Tibial nerve (tissue), 4 donors: ENCODE measurements around the gene HOXB9. TPM values are rescaled to one million over a fixed set of nuclear protein-coding genes. Genes with fewer than 3 reads are reported as not detected.

Experiments used
- DNase-seq, 2 donors: peaks; one replicate each; pipeline ENCODE4 v3.0.0-alpha.2; 2019; ENCODE audit warnings: low spot score in 2 of 2
- H3K27ac ChIP-seq, 4 donors: fragments of 200-600 bp; sonication (generic) in 3 of 4; one replicate each; pipeline ENCODE4 v1.5.1; 2017 to 2019; ENCODE audit warnings: mild to moderate bottlenecking in 1 of 4
- H3K27me3 ChIP-seq, 2 donors: fragments of 200-600 bp; sonication (generic) in 1 of 2; one replicate each; pipeline versions ENCODE4 v1.5.1 to v1.6.0; 2017 to 2019
- H3K36me3 ChIP-seq, 3 donors: fragments of 200-600 bp; sonication (generic); one replicate each; pipeline ENCODE4 v1.5.1; 2018 to 2019
- H3K4me1 ChIP-seq, 4 donors: fragments of 200-600 bp; sonication (generic) in 3 of 4; one replicate each; pipeline ENCODE4 v1.5.1; 2017 to 2019
- H3K4me3 ChIP-seq, 4 donors: fragments of 200-600 bp; sonication (generic) in 3 of 4; one replicate each; pipeline ENCODE4 v1.5.1; 2017 to 2019; ENCODE audit warnings: mild to moderate bottlenecking in 1 of 4, moderate library complexity in 1 of 4
- H3K9me3 ChIP-seq, 4 donors: fragments of 200-600 bp; sonication (generic) in 3 of 4; one replicate each; pipeline ENCODE4 v1.5.1; 2017 to 2019
- CTCF ChIP-seq, 5 experiments: fragments of 200-600 bp in 3 of 5; fragments of 450-650 bp in 2 of 5; sonication (generic) in 3 of 5; IDR thresholded peaks; one replicate each; pipeline ENCODE4 v1.5.1; 2016 to 2019; ENCODE audit warnings: antibody characterized with exemption in 5 of 5, mild to moderate bottlenecking in 3 of 5, moderate library complexity in 2 of 5
- EP300 ChIP-seq, 2 donors: sonication (generic); formaldehyde crosslinking; IDR thresholded peaks; one replicate each; pipeline ENCODE4 v1.6.1; 2017; ENCODE audit warnings: antibody characterized with exemption in 2 of 2, mild to moderate bottlenecking in 1 of 2
- POLR2A ChIP-seq, 2 donors: fragments of 450-650 bp; IDR thresholded peaks; one replicate each; pipeline ENCODE4 v1.6.1; 2017; ENCODE audit warnings: antibody characterized with exemption in 2 of 2, mild to moderate bottlenecking in 2 of 2, moderate library complexity in 2 of 2
- WGBS, 2 donors: methylation state at CpG; one replicate each; pipeline ENCODE4 v1.1.5; 2018; 5-methylcytosine and 5-hydroxymethylcytosine counted together
- total RNA-seq, 4 donors: library from RNA; depleted of rRNA; stranded (reverse); fragments of >200 nt; gene quantifications; one replicate each; pipeline ENCODE4 v1.1.0, GENCODE V29; 2016

The HOXB9 gene
- total RNA-seq, 4 donors from 2014 or later, result 0.21 to 0.30 TPM; not detected in 2

- Histone ChIP-seq H3K4me3 (no peak overlapping the region), H3K4me1 (peaks cover 0 to 43% (median 10%) of the 10 kb centered on the region in 4 donors), H3K27ac (no peak overlapping the region), H3K36me3 (no peaks in the 10 kb centered on the region), H3K9me3 (no peaks in the 10 kb centered on the region), H3K27me3 (peaks cover 0 to 100% of the 10 kb centered on the region in 2 donors)
- no peak for TF ChIP-seq CTCF (IDR thresholded peaks at IDR 0.05)
- TF ChIP-seq POLR2A (IDR thresholded peaks at IDR 0.05), result no peak
- no peak for TF ChIP-seq EP300 (IDR thresholded peaks at IDR 0.05)
- DNase-seq, result no peak
Observed at GRCh38 chr17:48590607-48591161, 35.5 kb downstream of the HOXB9 start.

- H3K36me3 ChIP-seq, result no peaks in the 10 kb centered on the region
- DNase-seq, result no peak
- H3K27me3 ChIP-seq, result peaks cover 0 to 100% of the 10 kb centered on the region in 2 donors
- no peaks in the 10 kb centered on the region for H3K9me3 ChIP-seq
- TF ChIP-seq EP300 (IDR thresholded peaks at IDR 0.05) (no peak), POLR2A (IDR thresholded peaks at IDR 0.05) (no peak), CTCF (IDR thresholded peaks at IDR 0.05) (no peak)
- no peak within 1 kb of the TSS for H3K4me3 ChIP-seq
- 60 to 71% methylated on average over 22 to 23 of the region's 23 CpGs for WGBS, 2 donors
- H3K27ac ChIP-seq, result no peak within 1 kb of the TSS
- H3K4me1 ChIP-seq, result peaks cover 0 to 50% (median 11%) of the 10 kb centered on the region in 4 donors
Observed at GRCh38 chr17:48589831-48590606, 36.1 kb downstream of the HOXB9 start, which contains the start of gene HOXB3. Gene HOXB3, minus strand, starts transcription at chr17:48590241. Its CDS starts 37,767 bp downstream, at chr17:48552474.

GRCh38 chr17:48589060-48589830 lies 36.9 kb downstream of the HOXB9 start:
- peaks cover 0 to 100% of the 10 kb centered on the region in 2 donors for H3K27me3 ChIP-seq
- no peak for DNase-seq
- H3K4me3 ChIP-seq, result no peak overlapping the region
- no peaks in the 10 kb centered on the region for H3K9me3 ChIP-seq
- no peaks in the 10 kb centered on the region for H3K36me3 ChIP-seq
- WGBS, 2 donors, result 57 to 59% methylated on average over 10 of the region's 10 CpGs
- H3K27ac ChIP-seq, result no peak overlapping the region
- TF ChIP-seq POLR2A (IDR thresholded peaks at IDR 0.05) (no peak), EP300 (IDR thresholded peaks at IDR 0.05) (no peak), CTCF (IDR thresholded peaks at IDR 0.05) (no peak)
- peaks cover 0 to 57% (median 13%) of the 10 kb centered on the region in 4 donors for H3K4me1 ChIP-seq

GRCh38 chr17:48588528-48588927 lies 37.6 kb downstream of the HOXB9 start:
- WGBS, 2 donors, result 30 to 38% methylated on average over 2 of the region's 2 CpGs
- H3K4me3 ChIP-seq, result no peak overlapping the region
- no peaks in the 10 kb centered on the region for H3K36me3 ChIP-seq
- H3K27ac ChIP-seq, result no peak overlapping the region
- H3K4me1 ChIP-seq, result peaks cover 0 to 51% (median 11%) of the 10 kb centered on the region in 4 donors
- H3K27me3 ChIP-seq, result peaks cover 0 to 100% of the 10 kb centered on the region in 2 donors
- H3K9me3 ChIP-seq, result no peaks in the 10 kb centered on the region
- DNase-seq, result no peak
- TF ChIP-seq POLR2A (IDR thresholded peaks at IDR 0.05) (no peak), CTCF (IDR thresholded peaks at IDR 0.05) (no peak), EP300 (IDR thresholded peaks at IDR 0.05) (no peak)
